Stimulated activated CD8-positive, alpha-beta memory T cell treated with anti-CD3 and anti-CD28 coated beads, Interleukin-2, amount 100 ng/mL, for 48 hours (primary cell): ENCODE data around the gene PRXL2B.

Experiments
- DNase-seq, 2 donors: peaks; one replicate each; pipeline ENCODE4 v3.0.0-alpha.2; 2020; ENCODE audit warnings: low read depth in 2 of 2

The PRXL2B gene

DNA sequence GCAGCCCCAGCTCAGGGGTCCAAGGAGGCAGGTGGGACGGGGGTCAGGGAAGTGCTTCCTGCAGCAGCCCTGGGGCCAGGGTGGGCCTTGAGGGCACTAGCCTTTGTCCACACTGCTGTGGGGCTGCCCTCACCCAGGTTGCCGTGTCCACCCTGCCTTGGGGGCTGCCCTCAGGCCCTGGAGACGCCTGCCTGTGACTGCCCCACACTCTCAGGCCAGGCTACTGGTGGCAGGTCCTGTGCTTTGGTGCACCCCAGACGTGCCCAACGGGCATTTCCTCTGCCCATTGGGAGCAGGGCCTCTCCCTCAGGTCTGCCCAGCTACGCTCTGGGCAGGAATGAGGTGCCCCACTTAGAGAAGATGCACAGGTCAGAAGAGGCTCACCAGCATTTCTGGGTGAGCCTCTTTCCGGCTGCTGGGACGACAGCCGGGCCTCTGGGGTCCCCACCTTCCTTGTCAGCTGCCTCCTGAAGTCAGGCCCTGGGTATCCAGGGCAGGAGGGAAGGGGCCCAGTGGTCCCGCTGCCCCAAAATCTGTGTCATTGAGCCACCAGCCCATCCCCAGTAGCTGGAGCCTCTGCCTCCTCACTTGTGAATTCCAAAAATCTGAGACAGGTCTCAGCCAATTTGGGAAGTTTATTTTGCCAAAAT lies 48.9 kb downstream of the PRXL2B start:
- no peak for DNase-seq

DNA sequence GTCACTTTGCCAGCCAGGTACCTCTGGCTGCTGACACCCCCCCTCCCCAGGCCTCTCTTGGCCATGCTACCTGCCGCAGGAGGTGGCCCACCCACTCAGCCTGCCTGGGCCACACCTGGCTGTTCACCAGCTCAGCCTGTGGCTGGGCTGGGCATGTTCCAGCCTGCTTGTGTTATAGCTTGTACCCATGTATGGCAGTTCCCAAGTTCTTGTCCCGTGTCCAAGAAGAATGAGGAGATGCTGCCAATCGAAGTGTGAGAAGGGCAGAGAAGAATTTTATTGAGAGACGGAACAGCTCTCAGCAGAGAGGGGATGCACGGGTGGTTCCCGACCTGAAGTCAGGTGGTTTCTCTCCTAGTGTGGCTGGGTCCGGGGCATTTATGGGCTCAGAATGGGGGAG lies 50.2 kb downstream of the PRXL2B start:
- no peak for DNase-seq

DNA sequence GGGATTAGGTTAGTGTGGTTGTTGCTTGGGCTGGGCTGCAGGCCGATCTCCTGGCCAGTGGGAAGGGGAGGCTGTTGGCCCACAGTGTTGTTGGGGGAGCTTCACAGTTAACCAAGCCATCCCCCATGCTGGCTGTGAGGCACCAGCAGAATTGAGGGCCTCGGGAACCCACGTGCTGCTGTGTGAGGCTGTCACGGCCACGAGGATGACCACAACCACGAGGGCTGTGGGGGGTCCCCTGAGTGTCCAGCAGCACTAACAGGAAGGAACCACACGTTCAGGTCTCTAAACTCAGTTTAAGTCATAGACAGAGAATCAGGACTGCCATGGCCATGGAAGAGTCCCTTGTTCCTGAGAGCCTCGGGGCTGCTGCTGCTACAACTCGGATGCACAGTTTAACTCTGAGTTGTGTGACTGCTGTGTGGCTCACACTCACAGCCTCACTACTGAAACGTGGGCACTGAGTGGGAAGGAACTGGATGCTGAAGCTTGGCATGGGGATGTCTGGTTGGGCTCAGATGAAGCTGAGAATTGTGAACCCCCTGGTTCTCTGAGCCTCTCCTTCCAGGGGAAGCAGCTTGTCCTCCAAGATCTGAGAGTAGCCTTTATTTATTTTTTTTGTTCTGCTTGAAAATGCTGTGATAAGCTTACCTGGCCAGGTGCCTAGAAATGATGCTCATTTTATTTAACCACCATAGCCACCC lies 51.0 kb downstream of the PRXL2B start:
- no peak for DNase-seq

DNA sequence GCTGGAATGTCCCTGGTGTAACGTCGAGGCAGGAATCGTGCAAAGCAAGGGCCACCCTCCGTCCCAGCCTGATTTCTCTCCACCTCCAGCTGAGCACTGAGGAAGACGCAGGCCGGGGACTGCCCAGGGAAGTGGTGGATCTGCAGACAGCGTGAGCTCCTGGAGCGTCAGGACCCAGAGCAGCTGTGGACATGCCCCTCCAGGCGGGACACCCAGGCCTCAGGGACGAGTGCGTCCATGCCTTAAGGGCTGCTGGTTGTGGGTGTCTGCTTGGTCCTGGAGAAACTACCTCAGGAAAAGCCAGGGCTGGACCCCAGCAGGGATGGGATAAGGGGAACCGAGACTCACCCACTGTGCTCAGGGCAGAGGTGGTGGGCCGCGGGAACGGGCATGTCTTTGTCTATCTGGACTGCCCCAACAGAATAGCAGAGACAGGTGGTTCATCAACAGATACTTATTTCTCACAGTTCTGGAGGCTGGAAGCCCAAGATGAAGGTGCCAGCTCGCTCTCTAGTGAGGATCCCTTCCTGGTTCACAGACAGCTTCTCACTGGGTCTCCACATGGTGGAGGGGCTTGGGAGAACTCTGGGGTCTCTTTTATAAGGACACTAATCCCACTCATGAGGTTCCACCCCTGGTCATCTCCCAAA lies 52.0 kb downstream of the PRXL2B start:
- no peak for DNase-seq

DNA sequence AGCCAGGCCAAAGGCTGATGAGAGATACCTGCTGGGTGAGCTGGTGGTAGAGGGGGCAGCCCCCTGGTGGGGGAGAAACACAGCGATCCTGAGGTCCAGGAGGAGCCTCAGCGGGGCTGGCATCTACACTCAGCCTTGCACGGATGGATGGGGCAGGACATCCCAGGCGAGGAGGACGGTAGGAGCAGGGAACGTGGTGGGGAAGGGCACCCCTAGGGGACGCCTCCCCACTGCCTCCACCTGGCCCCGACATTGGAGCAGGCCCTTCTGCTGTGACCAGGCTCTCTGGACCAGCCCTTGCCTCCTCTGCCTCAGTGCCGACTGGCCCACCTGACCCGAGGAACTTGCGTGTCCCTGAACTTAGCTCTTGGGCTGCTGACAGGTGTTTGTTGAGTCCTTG lies 52.6 kb downstream of the PRXL2B start:
- no peak for DNase-seq

DNA sequence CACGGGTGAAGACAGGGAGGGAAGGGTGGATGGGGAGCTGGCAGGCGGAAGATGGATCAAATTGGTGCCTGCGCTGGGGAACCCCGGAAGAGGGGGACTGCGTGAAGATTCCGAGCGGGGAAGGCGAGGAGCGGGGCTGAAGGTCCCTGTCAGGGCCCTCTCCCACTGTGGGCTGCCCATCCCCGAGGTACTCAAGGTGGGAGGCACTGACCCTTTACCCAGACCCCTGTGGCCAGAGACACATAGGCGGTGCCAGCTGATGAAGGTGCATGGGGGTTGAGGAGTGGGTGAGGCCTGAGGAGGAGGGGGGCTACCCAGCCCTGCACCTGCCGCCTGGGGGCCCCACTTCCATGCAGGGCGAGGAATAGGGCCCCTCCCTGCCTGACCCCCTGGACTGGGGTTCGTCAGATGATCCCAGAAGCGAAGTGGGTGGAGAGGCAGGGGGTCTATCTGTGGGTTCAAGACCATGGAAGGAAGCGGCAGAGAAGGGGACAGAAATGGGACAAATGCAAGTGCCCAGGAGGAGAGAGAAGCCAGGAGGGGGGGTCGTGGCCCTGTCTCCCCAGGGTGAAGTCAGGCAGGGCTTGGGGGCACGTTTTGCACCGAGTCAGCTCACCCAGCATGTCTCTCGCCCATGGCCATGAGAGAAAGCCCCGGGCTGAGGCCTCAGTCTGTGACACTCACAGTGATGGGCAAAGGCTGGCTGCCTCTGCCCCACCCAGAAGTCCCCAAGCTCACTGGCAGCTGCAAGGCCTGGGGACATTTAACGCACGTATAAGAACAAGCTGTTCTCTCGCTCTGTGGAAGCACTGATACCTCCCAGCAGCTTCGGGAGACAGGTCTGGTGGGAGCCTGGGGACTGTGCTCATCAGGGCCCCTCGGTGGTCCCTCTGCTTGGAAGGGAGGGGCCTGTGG lies 53.3 kb downstream of the PRXL2B start:
- no peak for DNase-seq

DNA sequence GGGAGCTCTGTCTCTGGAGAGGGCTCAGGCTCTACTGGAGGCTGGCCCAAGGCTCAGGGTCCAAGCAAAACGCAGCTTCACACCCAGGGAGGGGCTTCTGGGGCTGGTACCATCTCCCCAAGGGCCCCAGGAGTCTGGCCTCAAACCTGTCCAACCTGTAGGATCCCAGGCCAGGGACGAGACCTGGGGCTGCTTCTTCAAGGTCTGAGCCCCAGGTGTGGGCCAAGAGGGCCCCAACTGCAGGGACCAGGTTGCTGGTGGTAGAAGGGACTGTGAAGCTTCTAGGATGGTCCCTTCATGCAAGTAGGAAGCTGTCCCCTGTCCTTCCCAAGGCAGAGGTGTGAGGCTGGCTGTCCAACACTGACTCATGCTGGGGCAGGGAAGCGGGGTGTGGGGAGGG lies 54.0 kb downstream of the PRXL2B start:
- DNase-seq = no peak
